ENCODE measurements around the gene KREMEN1.

Gene KREMEN1

DNA sequence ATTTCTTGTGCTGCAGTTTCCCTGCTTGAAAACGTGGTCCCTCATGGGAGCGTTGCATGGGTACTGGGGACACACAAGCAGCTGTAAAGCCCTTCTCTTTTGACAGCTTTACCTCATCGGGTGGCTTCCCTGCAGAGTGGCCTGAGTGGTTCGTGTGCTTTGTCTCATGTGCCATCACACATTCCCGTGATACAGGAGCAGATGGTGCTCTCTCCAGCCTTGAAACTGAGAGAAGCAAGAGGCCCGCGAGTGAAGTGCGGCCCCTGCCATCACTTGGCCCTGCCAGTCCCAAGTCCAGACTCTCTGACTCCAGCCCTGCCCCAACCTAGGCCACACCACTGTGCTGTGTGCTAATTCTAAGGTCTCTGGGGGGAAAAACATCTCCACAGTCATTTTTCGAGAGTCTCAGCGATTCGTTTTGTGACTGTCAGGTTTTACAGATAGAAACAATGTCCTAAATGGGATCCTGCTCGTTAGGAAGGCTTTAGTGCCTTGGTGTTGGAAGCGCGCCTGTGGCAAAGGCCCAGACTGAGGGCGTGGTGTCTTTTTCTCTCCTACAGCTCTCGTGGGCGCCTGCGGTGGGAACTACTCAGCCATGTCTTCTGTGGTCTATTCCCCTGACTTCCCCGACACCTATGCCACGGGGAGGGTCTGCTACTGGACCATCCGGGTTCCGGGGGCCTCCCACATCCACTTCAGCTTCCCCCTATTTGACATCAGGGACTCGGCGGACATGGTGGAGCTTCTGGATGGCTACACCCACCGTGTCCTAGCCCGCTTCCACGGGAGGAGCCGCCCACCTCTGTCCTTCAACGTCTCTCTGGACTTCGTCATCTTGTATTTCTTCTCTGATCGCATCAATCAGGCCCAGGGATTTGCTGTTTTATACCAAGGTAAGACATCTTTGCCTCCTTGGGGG is 64.2 kb downstream of the KREMEN1 start:
- DNase-seq: no peak

- DNase-seq: no peak
Observed at GRCh38 chr22:29138556-29139305, 65.9 kb downstream of the KREMEN1 start.

DNA sequence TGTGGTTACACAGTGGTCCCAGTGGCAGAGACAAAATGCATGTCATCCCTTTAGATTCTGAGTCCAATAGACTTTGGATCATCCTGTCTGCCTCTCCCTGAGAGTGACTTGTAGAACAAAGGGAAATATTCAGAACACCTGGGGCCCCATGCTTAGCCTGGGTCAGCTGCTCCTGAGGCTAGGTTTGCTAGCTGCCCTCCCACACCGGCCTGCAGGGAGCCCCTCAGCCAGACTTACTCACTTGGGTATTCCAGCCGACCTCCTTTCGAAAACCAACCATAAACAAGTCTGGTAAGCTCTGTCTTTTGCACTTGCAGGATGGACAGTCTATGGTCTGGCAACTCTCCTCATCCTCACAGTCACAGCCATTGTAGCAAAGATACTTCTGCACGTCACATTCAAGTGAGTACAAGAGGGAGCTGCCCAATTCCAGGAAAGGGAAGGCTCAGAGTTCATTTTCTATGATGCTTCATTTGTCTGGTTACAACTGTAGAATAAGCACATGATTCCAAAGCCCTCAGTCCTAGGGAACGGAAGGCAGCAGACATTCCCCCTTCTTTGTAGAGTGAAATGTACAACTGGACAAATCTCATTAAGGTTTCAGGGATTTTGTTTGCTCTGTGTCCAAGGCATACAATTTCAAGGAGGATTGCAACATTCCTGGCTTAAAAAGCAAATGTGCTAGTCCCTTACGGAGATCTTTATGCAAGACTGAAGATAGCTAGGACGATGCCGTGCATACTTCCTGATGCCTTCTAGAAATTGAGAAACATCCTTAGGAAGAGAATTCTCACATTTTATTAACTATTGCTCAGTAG is 67.3 kb downstream of the KREMEN1 start:
- no peak for DNase-seq

- DNase-seq: no peak
Observed at GRCh38 chr22:29141078-29141688, 68.3 kb downstream of the KREMEN1 start.

GRCh38 chr22:29142116-29142515 is 69.3 kb downstream of the KREMEN1 start:
- DNase-seq: no peak

DNA sequence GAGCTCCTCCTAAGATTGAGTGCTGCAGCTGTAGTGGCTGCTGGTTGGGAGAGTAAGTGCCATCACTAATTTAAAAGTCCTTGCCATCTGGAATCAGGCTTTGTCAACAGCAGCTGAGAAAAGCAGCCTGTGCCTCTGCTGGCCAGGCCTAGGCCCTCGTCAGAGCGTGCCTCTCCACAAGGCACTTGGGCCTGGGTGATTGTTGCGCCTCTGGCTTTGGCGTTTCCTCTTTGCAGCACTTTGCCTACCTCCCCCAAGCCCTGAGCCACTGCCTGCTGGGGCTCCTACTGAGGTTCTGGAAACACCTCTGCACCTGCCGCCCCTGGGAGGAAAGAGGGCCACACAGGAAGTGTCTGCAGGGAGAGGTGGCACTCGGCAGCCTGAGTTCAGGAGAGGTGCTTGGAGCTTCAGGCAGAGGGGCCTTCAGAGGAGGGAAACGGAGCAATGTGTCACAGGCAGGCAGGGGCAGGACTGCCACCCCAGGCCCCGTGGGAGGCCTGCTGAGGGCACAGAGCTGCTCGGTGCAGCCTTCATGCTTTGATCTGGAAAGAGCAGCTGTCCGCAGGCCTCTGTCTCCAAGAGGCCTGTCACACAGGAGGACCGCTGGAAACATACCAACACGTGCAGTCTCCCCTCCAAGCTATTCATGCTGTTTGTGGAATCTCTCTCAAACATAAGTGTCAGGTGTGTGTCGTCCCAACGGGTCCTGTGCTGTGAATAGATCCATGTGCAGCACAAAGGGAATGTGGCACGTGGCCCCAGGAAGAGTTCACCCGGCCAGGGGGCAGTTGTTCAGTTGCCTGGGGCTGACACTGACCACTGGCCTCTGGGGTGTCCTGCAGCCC is 71.3 kb downstream of the KREMEN1 start:
- no peak for DNase-seq

- no peak for DNase-seq
Observed at GRCh38 chr22:29144786-29145160, 71.9 kb downstream of the KREMEN1 start.

DNA sequence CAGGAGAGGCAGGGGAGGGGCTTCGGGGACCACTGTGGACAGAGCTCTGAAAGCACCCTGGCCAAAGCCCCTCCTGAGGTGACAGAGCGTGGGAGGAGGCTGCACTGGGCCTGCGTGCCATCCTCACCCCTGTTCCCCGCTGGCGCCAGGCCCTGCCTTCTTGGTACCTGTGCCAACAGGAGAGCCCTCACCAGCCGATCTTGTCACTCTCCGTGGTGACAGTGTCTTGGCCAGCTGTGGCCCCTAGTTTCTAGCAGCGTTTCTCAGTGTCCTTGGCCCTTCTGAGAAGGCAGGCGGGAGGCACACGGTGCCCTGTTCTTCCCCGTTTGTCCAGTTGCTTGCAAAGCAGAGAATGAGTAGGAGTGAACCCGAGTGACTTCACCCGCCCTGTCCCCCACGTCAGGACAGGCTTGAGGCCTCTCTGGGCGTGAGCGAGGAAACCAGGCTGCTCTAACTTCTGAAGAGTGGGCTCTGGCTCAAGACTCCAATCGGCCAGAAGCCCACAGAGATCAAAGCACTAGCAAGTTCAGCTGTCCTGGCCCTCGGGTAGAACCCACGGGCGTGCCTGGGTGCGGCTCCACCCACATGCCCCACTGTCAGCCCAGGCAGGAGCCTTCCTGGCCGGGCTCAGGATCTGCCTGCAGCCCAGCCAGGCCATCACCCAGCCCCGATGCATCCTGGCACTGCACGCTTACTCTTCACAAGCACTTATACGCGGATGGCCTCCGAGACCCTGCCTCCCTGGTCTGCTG is 72.7 kb downstream of the KREMEN1 start:
- DNase-seq: no peak

DNA sequence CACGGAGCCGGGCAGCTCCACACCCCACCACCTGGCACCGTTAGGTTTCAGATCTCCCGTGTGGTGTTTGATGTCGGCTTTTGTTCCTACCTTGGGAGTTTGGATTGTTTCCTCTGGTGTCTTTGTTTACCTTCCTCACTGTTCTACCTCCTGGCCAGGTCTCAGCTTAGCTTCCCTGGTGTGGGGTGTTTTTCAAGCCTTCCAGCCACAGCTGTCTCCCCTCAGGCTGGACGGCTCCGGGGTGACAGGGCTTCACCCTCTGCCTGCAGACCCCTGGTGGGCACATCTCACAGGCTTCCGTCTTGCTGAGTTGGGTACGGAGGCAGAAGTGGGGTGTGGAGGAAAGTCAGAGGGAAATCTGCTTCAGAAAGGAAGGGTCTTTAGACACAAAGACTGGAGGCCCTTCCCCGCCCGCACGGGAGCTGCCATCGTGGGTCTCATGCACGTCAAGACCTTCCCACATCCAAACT is 73.3 kb downstream of the KREMEN1 start:
- DNase-seq: no peak

DNA sequence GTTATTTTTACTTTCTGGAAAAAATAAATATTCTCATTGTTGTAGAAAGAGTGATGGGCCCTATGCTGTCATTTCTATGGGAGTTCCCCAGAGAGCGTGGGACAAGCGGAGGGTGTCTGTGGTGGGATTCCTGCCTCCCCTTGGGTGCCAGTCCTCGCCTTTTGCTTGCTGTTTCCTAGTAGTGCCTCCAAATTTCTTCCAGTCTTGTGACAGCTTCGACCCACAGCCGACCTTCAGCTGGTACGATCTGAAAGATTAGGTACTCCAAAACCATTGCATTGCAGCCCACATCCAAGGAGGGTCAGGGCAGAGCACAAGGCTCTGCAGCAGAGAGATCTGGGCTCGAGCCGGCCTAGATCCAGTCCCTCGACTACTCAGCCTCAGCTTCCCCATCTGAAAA is 73.9 kb downstream of the KREMEN1 start:
- DNase-seq: no peak

- no peak for DNase-seq
Observed at GRCh38 chr22:29147331-29147899, 74.6 kb downstream of the KREMEN1 start.

DNA sequence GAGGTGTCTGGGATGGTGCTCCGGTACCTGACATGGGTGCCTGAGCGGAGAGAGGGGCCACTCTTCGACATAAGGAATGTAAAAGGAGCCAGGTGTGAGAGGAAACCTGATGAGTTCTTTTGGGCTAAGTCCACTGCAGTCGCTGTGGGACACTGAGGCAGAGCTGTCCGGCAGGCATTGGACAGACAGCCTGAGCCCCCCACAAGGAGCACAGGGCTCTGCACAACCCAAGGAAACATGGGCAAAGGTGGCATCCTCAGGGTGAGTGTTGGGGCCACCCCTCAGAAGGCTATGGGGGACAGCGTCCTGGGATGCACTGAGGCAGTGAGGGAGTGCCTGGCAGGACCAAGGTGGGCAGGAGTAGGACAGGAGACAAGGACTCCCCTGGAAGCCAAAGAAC is 75.2 kb downstream of the KREMEN1 start:
- no peak for DNase-seq

- no peak for DNase-seq
Observed at GRCh38 chr22:29148826-29149225, 76.0 kb downstream of the KREMEN1 start.

DNA sequence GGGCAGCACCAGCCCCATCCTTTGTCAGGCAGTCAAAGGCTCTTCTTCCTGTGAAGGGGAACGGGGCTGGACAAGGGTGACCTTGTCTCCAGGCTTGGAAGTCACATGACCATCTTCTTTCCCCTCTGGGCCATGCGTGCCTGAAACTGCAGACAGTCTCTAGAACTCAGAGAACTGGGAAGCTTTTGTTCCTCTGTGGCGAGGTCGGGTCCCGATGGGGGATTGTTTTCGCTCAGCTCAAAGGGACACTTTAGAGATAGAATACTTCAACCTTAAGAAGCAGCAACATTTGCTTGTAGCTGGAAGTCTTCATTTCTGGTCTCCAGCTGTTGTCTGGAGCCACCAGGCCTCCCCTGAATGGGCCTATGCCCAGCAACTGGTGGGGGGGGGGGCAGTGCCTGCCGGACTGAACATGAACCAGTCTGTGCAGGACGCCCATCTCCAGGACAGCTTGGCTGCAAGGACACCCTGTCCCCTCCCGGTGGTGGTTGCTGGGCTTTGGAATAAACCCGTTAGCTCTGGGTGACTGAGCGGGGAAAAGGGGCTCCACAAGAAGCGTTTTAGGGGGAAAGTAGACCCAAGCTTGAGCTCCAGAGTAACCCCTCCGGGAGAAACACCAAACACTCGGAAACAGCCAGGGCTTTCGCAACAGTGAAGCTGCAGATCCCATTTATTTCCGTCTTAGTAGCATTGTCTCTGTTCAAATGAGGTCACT is 77.2 kb downstream of the KREMEN1 start:
- no peak for DNase-seq

DNA sequence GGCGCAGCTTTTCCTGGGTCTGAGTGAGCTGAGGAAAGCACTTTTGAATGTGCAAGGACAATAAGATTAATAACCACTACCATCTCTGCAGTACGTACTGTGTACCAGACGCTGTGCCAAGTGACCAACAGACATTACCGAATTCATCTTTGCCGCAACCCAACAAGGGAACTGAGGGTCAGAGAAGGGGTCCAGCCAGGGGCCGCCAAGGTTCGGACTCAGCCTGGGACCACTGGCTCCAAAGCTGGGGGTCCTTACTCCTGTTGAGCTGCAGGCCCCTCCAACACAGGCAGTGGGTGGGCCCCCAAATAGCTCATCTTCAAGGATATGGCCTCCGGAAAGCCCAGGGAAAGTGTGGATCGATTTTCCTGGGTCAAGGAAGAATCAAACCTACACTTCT is 77.9 kb downstream of the KREMEN1 start:
- DNase-seq: no peak

GRCh38 chr22:29151316-29151715 is 78.5 kb downstream of the KREMEN1 start:
- DNase-seq: no peak

GRCh38 chr22:29152045-29152953 is 79.5 kb downstream of the KREMEN1 start:
- no peak for DNase-seq

DNA sequence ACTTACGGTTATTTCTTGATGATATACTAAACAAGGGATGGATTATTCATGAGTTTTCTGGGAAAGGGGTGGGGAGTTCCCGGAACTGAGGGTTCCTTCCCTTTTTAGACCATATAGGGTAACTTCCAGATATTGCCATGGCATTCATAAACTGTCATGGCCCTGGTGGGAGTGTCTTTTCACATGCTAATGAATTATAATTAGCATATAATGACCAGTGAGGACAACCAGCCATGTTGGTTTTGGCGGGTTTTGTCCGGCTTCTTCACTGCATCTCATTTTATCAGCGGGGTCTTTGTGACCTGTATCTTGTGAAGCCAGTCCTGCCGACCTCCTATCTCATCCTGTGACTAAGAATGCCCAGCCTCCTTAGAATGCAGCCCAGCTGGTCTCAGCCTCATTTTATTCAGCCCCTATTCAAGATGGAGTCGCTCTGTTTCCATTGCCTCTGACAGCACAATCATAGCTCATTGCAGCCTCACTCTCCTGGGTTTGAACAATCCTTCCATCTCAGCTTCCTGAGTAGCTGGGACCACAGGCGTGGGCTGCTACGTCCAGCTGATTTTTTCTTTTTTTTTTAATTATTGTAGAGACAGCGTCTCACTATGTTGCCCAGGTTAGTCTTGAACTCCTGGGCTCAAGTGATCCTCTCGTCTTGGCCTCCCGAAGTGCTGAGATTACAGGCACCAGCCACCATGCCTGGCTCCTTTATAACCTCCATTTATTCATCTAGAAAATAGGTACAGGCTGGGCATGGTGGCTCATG is 80.3 kb downstream of the KREMEN1 start:
- no peak for DNase-seq

All from stimulated activated CD4-positive, alpha-beta T cell treated with anti-CD3 and anti-CD28 coated beads, Interleukin-2, amount 100 ng/mL, for 48 hours (primary cell).